ENCODE results near the gene ZNF658. TPM values are rescaled to one million over a fixed set of nuclear protein-coding genes. Genes with fewer than 3 reads are reported as not detected.
"Not testable (repeated sequence)": the region's sequence is repeated elsewhere in the genome, so short reads cannot be mapped to it uniquely, and the experiment has no call there.

The ZNF658 gene
- total and polyA plus RNA-seq, 9 of the 15 experiments (the other 6 are each of a cell fraction or from before 2014, with no cell fraction given) = 0.28 to 1.1 (median 0.46) TPM

DNA sequence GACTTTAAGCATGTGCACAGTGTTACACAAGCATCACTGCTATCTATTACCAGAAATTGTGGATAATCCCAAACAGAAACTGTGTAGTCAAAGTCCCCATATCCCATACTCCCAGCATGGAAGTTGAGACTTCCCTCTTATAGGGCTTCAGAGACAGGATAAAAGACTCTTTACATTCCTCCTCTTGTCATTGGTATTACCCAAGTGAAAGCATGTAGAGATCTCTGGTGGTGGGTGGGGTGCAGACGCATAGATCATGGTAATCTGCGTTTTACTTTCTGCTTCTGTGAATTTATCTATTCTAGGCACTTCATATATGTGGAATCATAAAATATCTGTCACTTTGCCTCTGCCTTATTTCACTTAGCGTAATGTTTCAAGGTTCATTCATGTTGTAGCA lies 18.7 kb upstream of the ZNF658 start:
- H3K9ac ChIP-seq (ENCODE audit: insufficient read depth in 1 of 2, low read depth in 2 of 2, low read length in 2 of 2); FAIRE-seq; H3K9me3 ChIP-seq (replicated peaks; ENCODE audit: control insufficient read depth, insufficient read depth, low read depth, low read length); CTCF ChIA-PET (ENCODE audit: low intra/inter-chr PET ratio); H3K27ac ChIP-seq (ENCODE audit: extremely low read depth, low read depth, low read length); H3K4me1 ChIP-seq (replicated peaks in 1 of 2; ENCODE audit: control insufficient read depth in 2 of 2, insufficient read depth in 2 of 2, low read length in 2 of 2); H3K9me1 ChIP-seq (ENCODE audit: control insufficient read depth, insufficient read depth, low read length); H3K36me3 ChIP-seq (ENCODE audit: control insufficient read depth, insufficient read depth, low read length); H3K4me3 ChIP-seq; POLR2A ChIA-PET; H3K27me3 ChIP-seq (ENCODE audit: control insufficient read depth in 2 of 2, insufficient read depth in 2 of 2, low read length in 2 of 2); in situ Hi-C loops (cut with MboI); H3K4me2 ChIP-seq (ENCODE audit: insufficient read depth, low read length); H2AFZ ChIP-seq (ENCODE audit: low read depth, low read length); H4K20me1 ChIP-seq (replicated peaks; ENCODE audit: control insufficient read depth, insufficient read depth, low read length); BruUV-seq (replicated peaks); DNase-seq (ENCODE audit: extremely low read depth in 1 of 4, low spot score in 3 of 4); intact Hi-C loops (cut with micrococcal nuclease); ATAC-seq; H3K79me2 ChIP-seq (ENCODE audit: control insufficient read depth, insufficient read depth, low read length): not testable (repeated sequence)
- WGBS (ENCODE audit: insufficient coverage, low coverage, missing lambda C conversion rate) = no CpG with 5 or more reads among the region's 3 CpGs

GRCh38 chr9:66890334-66890733 lies 10.2 kb upstream of the ZNF658 start:
- no CpG with 5 or more reads among the region's 1 CpG for WGBS (ENCODE audit: insufficient coverage, low coverage, missing lambda C conversion rate)
- H3K79me2 ChIP-seq (ENCODE audit: control insufficient read depth, insufficient read depth, low read length); FAIRE-seq; intact Hi-C loops (cut with micrococcal nuclease); ATAC-seq; H3K9me1 ChIP-seq (ENCODE audit: control insufficient read depth, insufficient read depth, low read length); H3K4me3 ChIP-seq; H2AFZ ChIP-seq (ENCODE audit: low read depth, low read length); BruUV-seq (replicated peaks); H3K9me3 ChIP-seq (replicated peaks; ENCODE audit: control insufficient read depth, insufficient read depth, low read depth, low read length); in situ Hi-C loops (cut with MboI); DNase-seq (ENCODE audit: extremely low read depth in 1 of 4, low spot score in 3 of 4); H4K20me1 ChIP-seq (replicated peaks; ENCODE audit: control insufficient read depth, insufficient read depth, low read length); POLR2A ChIA-PET; H3K27me3 ChIP-seq (ENCODE audit: control insufficient read depth in 2 of 2, insufficient read depth in 2 of 2, low read length in 2 of 2); CTCF ChIA-PET (ENCODE audit: low intra/inter-chr PET ratio); H3K36me3 ChIP-seq (ENCODE audit: control insufficient read depth, insufficient read depth, low read length); H3K27ac ChIP-seq (ENCODE audit: extremely low read depth, low read depth, low read length); H3K4me2 ChIP-seq (ENCODE audit: insufficient read depth, low read length); H3K4me1 ChIP-seq (replicated peaks in 1 of 2; ENCODE audit: control insufficient read depth in 2 of 2, insufficient read depth in 2 of 2, low read length in 2 of 2); H3K9ac ChIP-seq (ENCODE audit: insufficient read depth in 1 of 2, low read depth in 2 of 2, low read length in 2 of 2): not testable (repeated sequence)

- 4% methylated on average over 4 of the region's 8 CpGs for WGBS (ENCODE audit: insufficient coverage, low coverage, missing lambda C conversion rate)
- Histone ChIP-seq H3K4me2 (ENCODE audit: insufficient read depth, low read length) (peak overlapping the region; percentile 55), H3K4me3 (peak overlapping the region; percentile 29)
- H3K36me3 ChIP-seq (ENCODE audit: control insufficient read depth, insufficient read depth, low read length); H3K79me2 ChIP-seq (ENCODE audit: control insufficient read depth, insufficient read depth, low read length); H3K4me1 ChIP-seq (replicated peaks in 1 of 2; ENCODE audit: control insufficient read depth in 2 of 2, insufficient read depth in 2 of 2, low read length in 2 of 2); H3K9me1 ChIP-seq (ENCODE audit: control insufficient read depth, insufficient read depth, low read length); in situ Hi-C loops (cut with MboI); DNase-seq (ENCODE audit: extremely low read depth in 1 of 4, low spot score in 3 of 4); H3K27ac ChIP-seq (ENCODE audit: extremely low read depth, low read depth, low read length); POLR2A ChIA-PET; H4K20me1 ChIP-seq (replicated peaks; ENCODE audit: control insufficient read depth, insufficient read depth, low read length); CTCF ChIA-PET (ENCODE audit: low intra/inter-chr PET ratio); H2AFZ ChIP-seq (ENCODE audit: low read depth, low read length); H3K9ac ChIP-seq (ENCODE audit: insufficient read depth in 1 of 2, low read depth in 2 of 2, low read length in 2 of 2); intact Hi-C loops (cut with micrococcal nuclease); H3K9me3 ChIP-seq (replicated peaks; ENCODE audit: control insufficient read depth, insufficient read depth, low read depth, low read length); FAIRE-seq; H3K27me3 ChIP-seq (ENCODE audit: control insufficient read depth in 2 of 2, insufficient read depth in 2 of 2, low read length in 2 of 2): not testable (repeated sequence)
- TSS peak; percentile 68 for BruUV-seq (replicated peaks)
- peak; percentile 29 for ATAC-seq
Observed at GRCh38 chr9:66901141-66901540, 616 bp downstream of the ZNF658 start.

DNA sequence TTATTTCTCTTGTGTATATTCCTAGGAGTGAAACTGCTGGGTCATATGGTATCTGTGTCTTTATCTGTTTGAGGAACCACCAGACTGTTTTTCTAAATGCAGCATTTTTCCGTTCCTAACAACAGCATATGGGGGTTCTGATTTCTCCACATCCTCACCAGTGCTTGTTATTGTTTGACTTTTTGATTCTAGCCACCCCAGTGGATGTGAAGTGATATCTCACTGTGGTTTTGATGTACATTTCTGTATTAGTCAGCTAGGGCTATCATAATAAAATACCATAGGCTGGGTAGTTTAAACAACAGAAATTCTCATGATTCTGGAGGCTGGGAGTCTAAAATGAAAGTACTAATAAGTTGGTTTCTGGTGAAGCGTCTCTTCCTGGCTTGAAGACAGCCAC lies 9.0 kb downstream of the ZNF658 start:
- DNase-seq (ENCODE audit: extremely low read depth in 1 of 4, low spot score in 3 of 4); ATAC-seq; H3K4me1 ChIP-seq (replicated peaks in 1 of 2; ENCODE audit: control insufficient read depth in 2 of 2, insufficient read depth in 2 of 2, low read length in 2 of 2); H3K36me3 ChIP-seq (ENCODE audit: control insufficient read depth, insufficient read depth, low read length); H3K4me2 ChIP-seq (ENCODE audit: insufficient read depth, low read length); H3K4me3 ChIP-seq; H3K79me2 ChIP-seq (ENCODE audit: control insufficient read depth, insufficient read depth, low read length); FAIRE-seq; H3K9me1 ChIP-seq (ENCODE audit: control insufficient read depth, insufficient read depth, low read length); POLR2A ChIA-PET; H3K9me3 ChIP-seq (replicated peaks; ENCODE audit: control insufficient read depth, insufficient read depth, low read depth, low read length); H3K27ac ChIP-seq (ENCODE audit: extremely low read depth, low read depth, low read length); H3K27me3 ChIP-seq (ENCODE audit: control insufficient read depth in 2 of 2, insufficient read depth in 2 of 2, low read length in 2 of 2); CTCF ChIA-PET (ENCODE audit: low intra/inter-chr PET ratio); H3K9ac ChIP-seq (ENCODE audit: insufficient read depth in 1 of 2, low read depth in 2 of 2, low read length in 2 of 2); H2AFZ ChIP-seq (ENCODE audit: low read depth, low read length); in situ Hi-C loops (cut with MboI); BruUV-seq (replicated peaks); intact Hi-C loops (cut with micrococcal nuclease); H4K20me1 ChIP-seq (replicated peaks; ENCODE audit: control insufficient read depth, insufficient read depth, low read length): not testable (repeated sequence)
- 67% methylated on average over 1 of the region's 2 CpGs for WGBS (ENCODE audit: insufficient coverage, low coverage, missing lambda C conversion rate)
